ENCODE results near the gene OR4N2.

DNA sequence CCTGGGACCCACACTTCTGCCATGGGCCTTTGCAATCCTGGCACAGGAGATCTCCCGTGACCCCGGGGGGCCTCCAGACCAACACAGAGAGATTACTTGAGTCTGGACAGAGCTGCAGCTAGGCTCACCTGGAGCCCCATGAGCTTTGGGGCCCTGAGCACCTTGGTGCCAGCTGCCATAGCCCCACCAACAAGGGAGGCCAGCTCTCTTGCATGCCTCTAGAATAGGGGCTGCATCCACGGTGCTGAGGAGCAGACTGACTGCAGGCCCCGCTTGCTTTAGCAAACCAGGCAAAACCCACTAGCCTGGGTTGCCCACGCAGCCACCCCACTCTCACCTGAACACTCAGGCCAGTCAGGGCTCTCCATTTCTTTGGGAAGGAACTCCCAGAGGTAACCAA is 3.7 kb upstream of the OR4N2 start:
- TF ChIP-seq CHD2 (IDR thresholded peaks at IDR 0.05; ENCODE audit: low read length, partially characterized antibody) = no peak
- no peak for TF ChIP-seq CTCF (IDR thresholded peaks at IDR 0.05)
- TF ChIP-seq RXRA (IDR thresholded peaks at IDR 0.05; ENCODE audit: borderline replicate concordance, low read depth) = no peak
- TF ChIP-seq EZH2phosphoT487 (IDR thresholded peaks at IDR 0.05; ENCODE audit: borderline replicate concordance, low read depth) = no peak
- no peak for TF ChIP-seq POLR2AphosphoS5 (IDR thresholded peaks at IDR 0.05; ENCODE audit: low read depth, low read length)
- TF ChIP-seq ELF1 (IDR thresholded peaks at IDR 0.05) = no peak
- TF ChIP-seq, protein P1, sequence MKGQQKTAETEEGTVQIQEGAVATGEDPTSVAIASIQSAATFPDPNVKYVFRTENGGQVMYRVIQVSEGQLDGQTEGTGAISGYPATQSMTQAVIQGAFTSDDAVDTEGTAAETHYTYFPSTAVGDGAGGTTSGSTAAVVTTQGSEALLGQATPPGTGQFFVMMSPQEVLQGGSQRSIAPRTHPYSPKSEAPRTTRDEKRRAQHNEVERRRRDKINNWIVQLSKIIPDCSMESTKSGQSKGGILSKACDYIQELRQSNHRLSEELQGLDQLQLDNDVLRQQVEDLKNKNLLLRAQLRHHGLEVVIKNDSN (IDR thresholded peaks at IDR 0.05; ENCODE audit: borderline replicate concordance, low read depth) = no peak
- TF ChIP-seq REST (IDR thresholded peaks at IDR 0.05; ENCODE audit: low read depth, low read length) = no peak
- TF ChIP-seq JUND (IDR thresholded peaks at IDR 0.05) = no peak
- no peak for TF ChIP-seq EP300 (IDR thresholded peaks at IDR 0.05; ENCODE audit: borderline replicate concordance in 1 of 2, low read depth in 1 of 2, low read length in 1 of 2)
- TF ChIP-seq GABPA (IDR thresholded peaks at IDR 0.05; ENCODE audit: low read depth) = no peak
- no peak for TF ChIP-seq TAF1 (IDR thresholded peaks at IDR 0.05; ENCODE audit: borderline replicate concordance, low read depth, low read length)
- no peak for TF ChIP-seq RCOR1 (IDR thresholded peaks at IDR 0.05; ENCODE audit: low read length)
